Measurements from ENCODE around the gene OR11H12.
"Not testable (repeated sequence)": the region's sequence is repeated elsewhere in the genome, so short reads cannot be mapped to it uniquely, and the experiment has no call there.

The OR11H12 gene

GRCh38 chr14:18600817-18601216 is at the start of gene OR11H12:
Gene OR11H12 (plus strand): TSS chr14:18601117. CDS start chr14:18601117, 0 bp downstream.
- not testable (repeated sequence) for DNase-seq (ENCODE audit: low read depth)

DNA sequence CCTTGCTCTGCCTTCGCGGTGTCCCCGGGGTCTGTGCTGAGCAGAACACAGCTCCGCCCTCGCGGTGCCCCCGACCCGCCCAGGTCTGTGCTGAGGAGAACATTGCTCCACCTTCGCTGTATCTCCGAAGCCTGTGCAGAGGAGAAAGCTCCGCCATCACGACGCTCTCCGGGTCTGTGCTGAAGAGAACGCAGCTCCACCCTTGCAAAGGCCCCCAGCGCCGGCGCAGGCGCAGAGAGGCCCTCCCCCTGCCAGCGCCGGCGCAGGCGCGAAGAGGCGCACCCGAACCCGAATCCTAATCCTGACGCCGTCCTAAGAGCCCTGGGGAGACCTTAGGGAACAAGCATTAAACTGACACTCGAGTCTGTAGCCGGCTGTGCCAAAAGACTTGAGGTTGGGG is 18.0 kb upstream of the OR11H12 start:
- not testable (repeated sequence) for DNase-seq (ENCODE audit: low read depth)

DNA sequence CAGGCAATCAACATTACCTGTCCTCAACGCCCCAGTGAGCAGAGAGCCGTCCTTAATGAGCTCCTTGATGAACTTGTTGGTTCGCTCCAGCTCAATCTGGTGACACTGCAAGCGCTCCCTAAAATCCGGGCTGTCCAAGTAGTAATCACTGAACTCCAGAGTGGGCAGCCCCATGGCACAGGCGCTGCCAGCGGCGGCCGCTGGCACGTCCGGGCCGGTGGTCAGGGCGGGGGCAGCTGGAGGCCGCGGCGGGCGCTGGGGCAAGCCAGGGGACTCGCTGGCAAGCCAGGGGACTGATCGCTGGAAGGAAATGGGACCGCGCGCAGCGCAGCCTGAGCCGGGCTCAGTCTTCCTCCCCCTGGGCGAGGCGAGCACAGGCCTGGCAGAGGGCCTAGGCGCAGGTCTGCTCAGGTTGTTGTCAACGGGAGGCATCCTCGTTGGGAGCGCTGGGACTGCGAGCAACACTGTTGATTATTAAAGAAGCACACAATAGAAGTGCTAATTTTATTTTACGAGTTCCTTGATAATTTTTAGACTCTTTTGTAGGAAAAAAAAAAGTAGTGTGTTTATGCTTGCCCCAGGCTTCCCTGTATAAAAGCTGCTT is 25.8 kb downstream of the OR11H12 start:
- DNase-seq (ENCODE audit: low read depth): not testable (repeated sequence)

- not testable (repeated sequence) for DNase-seq (ENCODE audit: low read depth)
These were observed 35.1 kb downstream of the OR11H12 start for GRCh38 chr14:18636066-18636465.

GRCh38 chr14:18638032-18638431 is 37.1 kb downstream of the OR11H12 start:
- not testable (repeated sequence) for DNase-seq (ENCODE audit: low read depth)

GRCh38 chr14:18638785-18639184 is 37.9 kb downstream of the OR11H12 start:
- not testable (repeated sequence) for DNase-seq (ENCODE audit: low read depth)

GRCh38 chr14:18646075-18646730 is 45.3 kb downstream of the OR11H12 start:
- not testable (repeated sequence) for DNase-seq (ENCODE audit: low read depth)
